HEK293 (cell line): ENCODE results near the gene RAP1B.

Experiments
- EGR2 ChIP-seq: fragments of 450-650 bp; formaldehyde crosslinking; IDR thresholded peaks from 2 replicates; pipeline ENCODE4 v1.5.1; 2016; ENCODE audit warnings: low read depth, missing biosample characterization, missing genetic modification characterization
- FEZF1 ChIP-seq: fragments of 450-650 bp; formaldehyde crosslinking; IDR thresholded peaks from 2 replicates; pipeline ENCODE4 v1.5.1; 2016; ENCODE audit warnings: missing biosample characterization, missing genetic modification characterization
- GLI2 ChIP-seq: fragments of 450-650 bp; formaldehyde crosslinking; IDR thresholded peaks from 2 replicates; pipeline ENCODE4; 2017; ENCODE audit warnings: missing biosample characterization, missing genetic modification characterization, low read depth, borderline replicate concordance
- KLF7 ChIP-seq: fragments of 450-650 bp; formaldehyde crosslinking; IDR thresholded peaks from 2 replicates; pipeline ENCODE4 v1.5.1; 2016; ENCODE audit warnings: missing biosample characterization, missing genetic modification characterization, borderline replicate concordance
- OVOL3 ChIP-seq: fragments of 450-650 bp; formaldehyde crosslinking; IDR thresholded peaks from 2 replicates; pipeline ENCODE4 v1.5.1; 2016; ENCODE audit warnings: missing biosample characterization, missing genetic modification characterization
- RBAK ChIP-seq: fragments of 450-650 bp; formaldehyde crosslinking; IDR thresholded peaks from 2 replicates; pipeline ENCODE4 v1.5.1; 2016; ENCODE audit warnings: missing biosample characterization, missing genetic modification characterization
- SCRT1 ChIP-seq: fragments of 450-650 bp; formaldehyde crosslinking; IDR thresholded peaks from 2 replicates; pipeline ENCODE4 v1.5.1; 2016; ENCODE audit warnings: missing biosample characterization, missing genetic modification characterization, borderline replicate concordance
- YY2 ChIP-seq: fragments of 450-650 bp; formaldehyde crosslinking; IDR thresholded peaks from 2 replicates; pipeline ENCODE4 v1.5.1; 2016; ENCODE audit warnings: missing biosample characterization, missing genetic modification characterization
- ZNF10 ChIP-seq: fragments of 450-650 bp; formaldehyde crosslinking; IDR thresholded peaks from 2 replicates; pipeline ENCODE4 v1.5.1; 2017; ENCODE audit warnings: missing biosample characterization, missing genetic modification characterization
- ZNF132 ChIP-seq: fragments of 450-650 bp; formaldehyde crosslinking; IDR thresholded peaks from 2 replicates; pipeline ENCODE4 v1.5.1; 2017; ENCODE audit warnings: missing biosample characterization, missing genetic modification characterization, borderline replicate concordance
- ZNF157 ChIP-seq: fragments of 450-650 bp; formaldehyde crosslinking; IDR thresholded peaks from 2 replicates; pipeline ENCODE4 v1.5.1; 2016; ENCODE audit warnings: missing biosample characterization, missing genetic modification characterization
- ZNF175 ChIP-seq: fragments of 450-650 bp; formaldehyde crosslinking; IDR thresholded peaks from 2 replicates; pipeline ENCODE4 v1.5.1; 2016; ENCODE audit warnings: missing biosample characterization, missing genetic modification characterization
- ZNF18 ChIP-seq: fragments of 450-650 bp; formaldehyde crosslinking; IDR thresholded peaks from 2 replicates; pipeline ENCODE4 v1.5.1; 2016; ENCODE audit warnings: missing biosample characterization, missing genetic modification characterization
- ZNF202 ChIP-seq: fragments of 450-650 bp; formaldehyde crosslinking; IDR thresholded peaks from 2 replicates; pipeline ENCODE4 v1.5.1; 2016; ENCODE audit warnings: missing biosample characterization, missing genetic modification characterization, borderline replicate concordance
- ZNF266 ChIP-seq: fragments of 450-650 bp; formaldehyde crosslinking; IDR thresholded peaks from 2 replicates; pipeline ENCODE4 v1.5.1; 2016; ENCODE audit warnings: missing biosample characterization, missing genetic modification characterization, low read depth
- ZNF366 ChIP-seq: fragments of 450-650 bp; formaldehyde crosslinking; conservative IDR thresholded peaks from 2 replicates; pipeline ENCODE4 v1.5.1; 2016; ENCODE audit warnings: missing biosample characterization, missing genetic modification characterization
- ZNF423 ChIP-seq: fragments of 450-650 bp; formaldehyde crosslinking; IDR thresholded peaks from 2 replicates; pipeline ENCODE4 v1.5.1; 2016; ENCODE audit warnings: missing biosample characterization, missing genetic modification characterization
- ZNF426 ChIP-seq: fragments of 450-650 bp; formaldehyde crosslinking; IDR thresholded peaks from 2 replicates; pipeline ENCODE4 v1.5.1; 2017; ENCODE audit warnings: missing biosample characterization, missing genetic modification characterization, mild to moderate bottlenecking, inconsistent platforms, moderate library complexity
- ZNF549 ChIP-seq: fragments of 450-650 bp; IDR thresholded peaks from 2 replicates; pipeline ENCODE4 v1.5.1; 2018; ENCODE audit warnings: missing biosample characterization, missing genetic modification characterization, mild to moderate bottlenecking, inconsistent platforms, moderate library complexity
- ZNF596 ChIP-seq: fragments of 450-650 bp; IDR thresholded peaks from 2 replicates; pipeline ENCODE4 v1.5.0; 2018; ENCODE audit warnings: missing biosample characterization, mild to moderate bottlenecking, missing genetic modification characterization, moderate library complexity
- ZNF658 ChIP-seq: fragments of 450-650 bp; formaldehyde crosslinking; IDR thresholded peaks from 2 replicates; pipeline ENCODE4; 2016; ENCODE audit warnings: missing biosample characterization, missing genetic modification characterization
- ZNF747 ChIP-seq: fragments of 450-650 bp; formaldehyde crosslinking; IDR thresholded peaks from 2 replicates; pipeline ENCODE4 v1.5.1; 2016; ENCODE audit warnings: missing biosample characterization, missing genetic modification characterization
- ZNF791 ChIP-seq: fragments of 450-650 bp; formaldehyde crosslinking; IDR thresholded peaks from 2 replicates; pipeline ENCODE4 v1.5.1; 2016; ENCODE audit warnings: missing biosample characterization, missing genetic modification characterization
- ZNF830 ChIP-seq: fragments of 450-650 bp; IDR thresholded peaks from 2 replicates; pipeline ENCODE4 v1.5.0; 2018; ENCODE audit warnings: missing biosample characterization, missing genetic modification characterization, low read depth, mild to moderate bottlenecking, moderate library complexity
- TF ChIP-seq, protein P1 (sequence below): fragments of 450-650 bp; formaldehyde crosslinking; IDR thresholded peaks from 2 replicates; pipeline ENCODE4 v1.5.1; 2016; ENCODE audit warnings: missing biosample characterization, missing genetic modification characterization
- TF ChIP-seq, protein P2 (sequence below): fragments of 450-650 bp; formaldehyde crosslinking; IDR thresholded peaks from 2 replicates; pipeline ENCODE4 v1.5.1; 2016; ENCODE audit warnings: missing biosample characterization, missing genetic modification characterization
- TF ChIP-seq, protein P3 (sequence below): fragments of 450-650 bp; formaldehyde crosslinking; IDR thresholded peaks from 2 replicates; pipeline ENCODE4 v1.5.1; 2016; ENCODE audit warnings: missing biosample characterization, missing genetic modification characterization
- TF ChIP-seq, protein P4 (sequence below): fragments of 450-650 bp; IDR thresholded peaks from 2 replicates; pipeline ENCODE4 v1.5.1; 2018; ENCODE audit warnings: missing biosample characterization, mild to moderate bottlenecking, missing genetic modification characterization
- TF ChIP-seq, protein P5 (sequence below): fragments of 450-650 bp; formaldehyde crosslinking; IDR thresholded peaks from 2 replicates; pipeline ENCODE4 v1.5.1; 2017; ENCODE audit warnings: missing biosample characterization, missing genetic modification characterization
- TF ChIP-seq, protein P6 (sequence below): fragments of 450-650 bp; formaldehyde crosslinking; IDR thresholded peaks from 2 replicates; pipeline ENCODE4 v1.5.1; 2017; ENCODE audit warnings: missing biosample characterization, missing genetic modification characterization

The RAP1B gene

DNA sequence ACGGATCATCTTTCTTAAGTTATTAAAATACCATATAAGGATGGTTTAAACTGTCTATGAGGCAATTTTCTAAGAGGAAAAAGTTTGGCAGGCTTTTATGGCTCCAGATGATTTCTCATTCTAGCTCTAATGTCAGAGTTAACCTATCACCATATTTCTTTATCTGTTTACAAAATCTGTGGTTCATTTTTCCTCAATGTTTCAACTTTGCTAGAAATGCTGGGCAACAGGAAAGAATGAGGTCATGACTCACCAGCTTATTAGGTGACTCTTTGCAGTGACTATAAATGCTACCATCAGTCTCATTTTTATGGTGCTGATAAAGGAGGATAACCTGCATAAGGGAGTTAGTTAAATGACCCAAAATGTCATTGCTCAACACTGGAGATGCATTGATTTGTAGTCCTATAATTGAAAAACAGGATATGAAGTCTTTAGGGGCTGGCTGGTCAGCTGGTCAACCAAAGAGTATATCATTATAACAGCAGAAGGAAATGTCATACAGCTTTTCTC lies 45.3 kb upstream of the RAP1B start (continued):
- TF ChIP-seq, protein P1, sequence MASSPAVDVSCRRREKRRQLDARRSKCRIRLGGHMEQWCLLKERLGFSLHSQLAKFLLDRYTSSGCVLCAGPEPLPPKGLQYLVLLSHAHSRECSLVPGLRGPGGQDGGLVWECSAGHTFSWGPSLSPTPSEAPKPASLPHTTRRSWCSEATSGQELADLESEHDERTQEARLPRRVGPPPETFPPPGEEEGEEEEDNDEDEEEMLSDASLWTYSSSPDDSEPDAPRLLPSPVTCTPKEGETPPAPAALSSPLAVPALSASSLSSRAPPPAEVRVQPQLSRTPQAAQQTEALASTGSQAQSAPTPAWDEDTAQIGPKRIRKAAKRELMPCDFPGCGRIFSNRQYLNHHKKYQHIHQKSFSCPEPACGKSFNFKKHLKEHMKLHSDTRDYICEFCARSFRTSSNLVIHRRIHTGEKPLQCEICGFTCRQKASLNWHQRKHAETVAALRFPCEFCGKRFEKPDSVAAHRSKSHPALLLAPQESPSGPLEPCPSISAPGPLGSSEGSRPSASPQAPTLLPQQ = peak; percentile 67; the same call in 1 of the 2 replicates
- TF ChIP-seq, protein P2, sequence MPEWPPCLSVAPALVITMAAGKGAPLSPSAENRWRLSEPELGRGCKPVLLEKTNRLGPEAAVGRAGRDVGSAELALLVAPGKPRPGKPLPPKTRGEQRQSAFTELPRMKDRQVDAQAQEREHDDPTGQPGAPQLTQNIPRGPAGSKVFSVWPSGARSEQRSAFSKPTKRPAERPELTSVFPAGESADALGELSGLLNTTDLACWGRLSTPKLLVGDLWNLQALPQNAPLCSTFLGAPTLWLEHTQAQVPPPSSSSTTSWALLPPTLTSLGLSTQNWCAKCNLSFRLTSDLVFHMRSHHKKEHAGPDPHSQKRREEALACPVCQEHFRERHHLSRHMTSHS (tag by site-specific recombination) = no peak
- TF ChIP-seq ZNF830 (tag by site-specific recombination) (no peak), EGR2 (tag by site-specific recombination) (no peak), ZNF423 (no peak), ZNF549 (tag by site-specific recombination) (no peak), ZNF132 (tag by site-specific recombination) (no peak), ZNF426 (no peak), ZNF10 (tag by site-specific recombination) (peak; percentile 67; the same call in 1 of the 2 replicates), FEZF1 (peak; percentile 97), SCRT1 (tag by site-specific recombination) (0 out of 2 replicates have a peak, but pooled peaks have one; percentile 56), YY2 (tag by site-specific recombination) (no peak), ZNF18 (tag by site-specific recombination) (peak; percentile 31; the same call in 1 of the 2 replicates), ZNF791 (tag by site-specific recombination) (no peak), ZNF175 (tag by site-specific recombination) (no peak), ZNF202 (no peak), ZNF658 (tag by site-specific recombination) (no peak), ZNF747 (no peak), ZNF596 (no peak), RBAK (tag by site-specific recombination) (no peak), GLI2 (tag by site-specific recombination) (peak; percentile 68), ZNF157 (tag by site-specific recombination) (no peak), KLF7 (tag by site-specific recombination) (no peak), ZNF266 (tag by site-specific recombination) (no peak), OVOL3 (tag by site-specific recombination) (peak; percentile 77), ZNF366 (tag by site-specific recombination) (peak; percentile 74)
- TF ChIP-seq, protein P3, sequence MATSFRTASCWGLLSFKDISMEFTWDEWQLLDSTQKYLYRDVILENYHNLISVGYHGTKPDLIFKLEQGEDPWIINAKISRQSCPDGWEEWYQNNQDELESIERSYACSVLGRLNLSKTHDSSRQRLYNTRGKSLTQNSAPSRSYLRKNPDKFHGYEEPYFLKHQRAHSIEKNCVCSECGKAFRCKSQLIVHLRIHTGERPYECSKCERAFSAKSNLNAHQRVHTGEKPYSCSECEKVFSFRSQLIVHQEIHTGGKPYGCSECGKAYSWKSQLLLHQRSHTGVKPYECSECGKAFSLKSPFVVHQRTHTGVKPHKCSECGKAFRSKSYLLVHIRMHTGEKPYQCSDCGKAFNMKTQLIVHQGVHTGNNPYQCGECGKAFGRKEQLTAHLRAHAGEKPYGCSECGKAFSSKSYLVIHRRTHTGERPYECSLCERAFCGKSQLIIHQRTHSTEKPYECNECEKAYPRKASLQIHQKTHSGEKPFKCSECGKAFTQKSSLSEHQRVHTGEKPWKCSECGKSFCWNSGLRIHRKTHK (tag by site-specific recombination) = no peak
- TF ChIP-seq, protein P4, sequence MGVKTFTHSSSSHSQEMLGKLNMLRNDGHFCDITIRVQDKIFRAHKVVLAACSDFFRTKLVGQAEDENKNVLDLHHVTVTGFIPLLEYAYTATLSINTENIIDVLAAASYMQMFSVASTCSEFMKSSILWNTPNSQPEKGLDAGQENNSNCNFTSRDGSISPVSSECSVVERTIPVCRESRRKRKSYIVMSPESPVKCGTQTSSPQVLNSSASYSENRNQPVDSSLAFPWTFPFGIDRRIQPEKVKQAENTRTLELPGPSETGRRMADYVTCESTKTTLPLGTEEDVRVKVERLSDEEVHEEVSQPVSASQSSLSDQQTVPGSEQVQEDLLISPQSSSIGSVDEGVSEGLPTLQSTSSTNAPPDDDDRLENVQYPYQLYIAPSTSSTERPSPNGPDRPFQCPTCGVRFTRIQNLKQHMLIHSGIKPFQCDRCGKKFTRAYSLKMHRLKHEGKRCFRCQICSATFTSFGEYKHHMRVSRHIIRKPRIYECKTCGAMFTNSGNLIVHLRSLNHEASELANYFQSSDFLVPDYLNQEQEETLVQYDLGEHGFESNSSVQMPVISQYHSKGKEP (tag by site-specific recombination) = peak; percentile 73
- TF ChIP-seq, protein P5, sequence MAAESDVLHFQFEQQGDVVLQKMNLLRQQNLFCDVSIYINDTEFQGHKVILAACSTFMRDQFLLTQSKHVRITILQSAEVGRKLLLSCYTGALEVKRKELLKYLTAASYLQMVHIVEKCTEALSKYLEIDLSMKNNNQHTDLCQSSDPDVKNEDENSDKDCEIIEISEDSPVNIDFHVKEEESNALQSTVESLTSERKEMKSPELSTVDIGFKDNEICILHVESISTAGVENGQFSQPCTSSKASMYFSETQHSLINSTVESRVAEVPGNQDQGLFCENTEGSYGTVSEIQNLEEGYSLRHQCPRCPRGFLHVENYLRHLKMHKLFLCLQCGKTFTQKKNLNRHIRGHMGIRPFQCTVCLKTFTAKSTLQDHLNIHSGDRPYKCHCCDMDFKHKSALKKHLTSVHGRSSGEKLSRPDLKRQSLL = no peak
- TF ChIP-seq, protein P6, sequence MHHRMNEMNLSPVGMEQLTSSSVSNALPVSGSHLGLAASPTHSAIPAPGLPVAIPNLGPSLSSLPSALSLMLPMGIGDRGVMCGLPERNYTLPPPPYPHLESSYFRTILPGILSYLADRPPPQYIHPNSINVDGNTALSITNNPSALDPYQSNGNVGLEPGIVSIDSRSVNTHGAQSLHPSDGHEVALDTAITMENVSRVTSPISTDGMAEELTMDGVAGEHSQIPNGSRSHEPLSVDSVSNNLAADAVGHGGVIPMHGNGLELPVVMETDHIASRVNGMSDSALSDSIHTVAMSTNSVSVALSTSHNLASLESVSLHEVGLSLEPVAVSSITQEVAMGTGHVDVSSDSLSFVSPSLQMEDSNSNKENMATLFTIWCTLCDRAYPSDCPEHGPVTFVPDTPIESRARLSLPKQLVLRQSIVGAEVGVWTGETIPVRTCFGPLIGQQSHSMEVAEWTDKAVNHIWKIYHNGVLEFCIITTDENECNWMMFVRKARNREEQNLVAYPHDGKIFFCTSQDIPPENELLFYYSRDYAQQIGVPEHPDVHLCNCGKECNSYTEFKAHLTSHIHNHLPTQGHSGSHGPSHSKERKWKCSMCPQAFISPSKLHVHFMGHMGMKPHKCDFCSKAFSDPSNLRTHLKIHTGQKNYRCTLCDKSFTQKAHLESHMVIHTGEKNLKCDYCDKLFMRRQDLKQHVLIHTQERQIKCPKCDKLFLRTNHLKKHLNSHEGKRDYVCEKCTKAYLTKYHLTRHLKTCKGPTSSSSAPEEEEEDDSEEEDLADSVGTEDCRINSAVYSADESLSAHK = no peak; the same call in 1 of the 2 replicates
